Adrenal gland (tissue), 5 donors: ENCODE data around the gene BMPR1B.

Source experiments
- POLR2A ChIP-seq, 2 donors: fragments of 450-650 bp; IDR thresholded peaks; one replicate each; pipeline ENCODE4 v1.6.1; 2017; ENCODE audit warnings: antibody characterized with exemption in 2 of 2, mild to moderate bottlenecking in 2 of 2, moderate library complexity in 1 of 2
- TF ChIP-seq, protein P1 (sequence below), 6 experiments: fragments of 450-650 bp in 4 of 6; fragments of 200-600 bp in 2 of 6; sonication (generic) in 1 of 6; IDR thresholded peaks; 1 replicate in 5 of 6; 2 replicates in 1 of 6; pipeline versions ENCODE4 v1.5.1 to v1.8.0; 2016 to 2021; ENCODE audit warnings: antibody characterized with exemption in 6 of 6, mild to moderate bottlenecking in 2 of 6, moderate library complexity in 1 of 6
- donor health status: DM: no; HTN: no; CAD: no.

DNA sequence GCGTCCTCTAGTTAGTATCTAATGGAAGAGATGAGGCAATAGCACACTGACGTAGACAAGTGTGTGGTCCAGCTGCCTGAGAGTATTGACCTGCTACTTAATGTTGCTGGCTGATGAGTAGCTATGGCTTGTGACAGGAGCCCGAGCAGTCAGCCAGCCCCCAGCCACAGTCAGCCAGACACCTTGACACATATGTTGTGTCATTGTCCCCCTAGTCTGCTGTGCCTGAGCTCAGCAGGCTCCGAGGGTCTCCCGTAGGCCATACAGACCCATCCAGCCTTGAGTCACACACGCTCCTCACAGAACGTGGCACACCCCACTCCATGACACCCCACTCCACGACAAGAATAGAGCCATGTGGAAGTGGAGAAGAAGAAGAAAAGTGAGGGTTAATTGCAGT, 428.9 kb downstream of the BMPR1B start:
- TF ChIP-seq, protein P1, sequence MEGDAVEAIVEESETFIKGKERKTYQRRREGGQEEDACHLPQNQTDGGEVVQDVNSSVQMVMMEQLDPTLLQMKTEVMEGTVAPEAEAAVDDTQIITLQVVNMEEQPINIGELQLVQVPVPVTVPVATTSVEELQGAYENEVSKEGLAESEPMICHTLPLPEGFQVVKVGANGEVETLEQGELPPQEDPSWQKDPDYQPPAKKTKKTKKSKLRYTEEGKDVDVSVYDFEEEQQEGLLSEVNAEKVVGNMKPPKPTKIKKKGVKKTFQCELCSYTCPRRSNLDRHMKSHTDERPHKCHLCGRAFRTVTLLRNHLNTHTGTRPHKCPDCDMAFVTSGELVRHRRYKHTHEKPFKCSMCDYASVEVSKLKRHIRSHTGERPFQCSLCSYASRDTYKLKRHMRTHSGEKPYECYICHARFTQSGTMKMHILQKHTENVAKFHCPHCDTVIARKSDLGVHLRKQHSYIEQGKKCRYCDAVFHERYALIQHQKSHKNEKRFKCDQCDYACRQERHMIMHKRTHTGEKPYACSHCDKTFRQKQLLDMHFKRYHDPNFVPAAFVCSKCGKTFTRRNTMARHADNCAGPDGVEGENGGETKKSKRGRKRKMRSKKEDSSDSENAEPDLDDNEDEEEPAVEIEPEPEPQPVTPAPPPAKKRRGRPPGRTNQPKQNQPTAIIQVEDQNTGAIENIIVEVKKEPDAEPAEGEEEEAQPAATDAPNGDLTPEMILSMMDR (IDR thresholded peaks at IDR 0.05): no peak
- no peak for TF ChIP-seq POLR2A (IDR thresholded peaks at IDR 0.05)
